ENCODE data around the gene ZFYVE27. TPM values are rescaled to one million over a fixed set of nuclear protein-coding genes. Genes with fewer than 3 reads are reported as not detected.

The ZFYVE27 gene
- total and polyA plus RNA-seq, 7 experiments from 2014 or later = 31.0 to 68.8 (median 54.7) TPM

- Mint-ChIP-seq H3K4me3 (no peak overlapping the region), H3K27ac (peak overlapping the region in 2 of 9 donors; percentile 21 to 59), H3K27me3 (no peaks in the 10 kb centered on the region), H3K9me3 (no peaks in the 10 kb centered on the region), H3K4me1 (peaks cover 0 to 6% (median 0%) of the 10 kb centered on the region in 7 donors), H3K36me3 (peaks cover 0 to 50% (median 8%) of the 10 kb centered on the region in 5 donors)
- Histone ChIP-seq H3K4me3 (ENCODE audit: low read length) (no peak overlapping the region), H3K4me1 (ENCODE audit: control insufficient read depth in 2 of 2, insufficient read depth in 2 of 2, low read length in 2 of 2) (no peaks in the 10 kb centered on the region), H3K36me3 (ENCODE audit: control insufficient read depth in 2 of 3, insufficient read depth in 3 of 3, low read length in 3 of 3) (peaks cover 4 to 65% (median 10%) of the 10 kb centered on the region in 3 experiments), H3K9me3 (ENCODE audit: control insufficient read depth in 2 of 3, low read length in 3 of 3) (no peaks in the 10 kb centered on the region), H3K27ac (ENCODE audit: low read depth, low read length) (no peak overlapping the region), H3K27me3 (ENCODE audit: control insufficient read depth in 2 of 2, insufficient read depth in 2 of 2, low read length in 2 of 2) (no peaks in the 10 kb centered on the region)
- ChIA-PET CTCF (interaction anchor here (0.6 to 4.5 kb wide), 9 partner anchors 18 to 399 kb away, joined by 3 to 33 read pairs (median 3); no protein-coding TSS in a partner anchor), POLR2A (interaction anchor here (0.7 to 1.4 kb wide), 3 partner anchors 19 to 110 kb away, joined by 3 read pairs; partner anchors contain the start of gene ZFYVE27)
- ATAC-seq = no peak
- intact Hi-C loops (cut with micrococcal nuclease) = loop anchor here (1.0 to 10.0 kb wide), 4 partner anchors 32 to 285 kb away; no protein-coding TSS in a partner anchor
- DNase-seq = no peak
These were observed 23.0 kb downstream of the ZFYVE27 start for GRCh38 chr10:97759946-97760345.

- no peak for DNase-seq
- Histone ChIP-seq H3K27ac (ENCODE audit: low read depth, low read length) (no peak overlapping the region), H3K4me3 (ENCODE audit: low read length) (no peak overlapping the region), H3K36me3 (ENCODE audit: control insufficient read depth in 2 of 3, insufficient read depth in 3 of 3, low read length in 3 of 3) (peaks cover 0 to 58% (median 9%) of the 10 kb centered on the region in 3 experiments), H3K4me1 (ENCODE audit: control insufficient read depth in 2 of 2, insufficient read depth in 2 of 2, low read length in 2 of 2) (no peaks in the 10 kb centered on the region), H3K27me3 (ENCODE audit: control insufficient read depth in 2 of 2, insufficient read depth in 2 of 2, low read length in 2 of 2) (no peaks in the 10 kb centered on the region), H3K9me3 (ENCODE audit: control insufficient read depth in 2 of 3, low read length in 3 of 3) (no peaks in the 10 kb centered on the region)
- Mint-ChIP-seq H3K4me3 (no peak overlapping the region), H3K36me3 (peaks cover 0 to 45% (median 5%) of the 10 kb centered on the region in 5 donors), H3K9me3 (no peaks in the 10 kb centered on the region), H3K27ac (peak overlapping the region in 3 of 9 donors; percentile 21 to 59 (median 57)), H3K27me3 (no peaks in the 10 kb centered on the region), H3K4me1 (peaks cover 0 to 6% (median 0%) of the 10 kb centered on the region in 7 donors)
- ChIA-PET CTCF (interaction anchor here (0.5 to 4.5 kb wide), 13 partner anchors 10 to 399 kb away, joined by 3 to 33 read pairs (median 3); no protein-coding TSS in a partner anchor), POLR2A (interaction anchor here (0.7 to 1.4 kb wide), 3 partner anchors 19 to 109 kb away, joined by 3 read pairs; partner anchors contain the start of gene ZFYVE27)
- ATAC-seq = no peak
- intact Hi-C loops (cut with micrococcal nuclease) = loop anchor here in 1 of 2 donors (10.0 kb wide), 1 partner anchor 264 kb away; no protein-coding TSS in a partner anchor
These were observed 23.7 kb downstream of the ZFYVE27 start for GRCh38 chr10:97760461-97761257.

DNA sequence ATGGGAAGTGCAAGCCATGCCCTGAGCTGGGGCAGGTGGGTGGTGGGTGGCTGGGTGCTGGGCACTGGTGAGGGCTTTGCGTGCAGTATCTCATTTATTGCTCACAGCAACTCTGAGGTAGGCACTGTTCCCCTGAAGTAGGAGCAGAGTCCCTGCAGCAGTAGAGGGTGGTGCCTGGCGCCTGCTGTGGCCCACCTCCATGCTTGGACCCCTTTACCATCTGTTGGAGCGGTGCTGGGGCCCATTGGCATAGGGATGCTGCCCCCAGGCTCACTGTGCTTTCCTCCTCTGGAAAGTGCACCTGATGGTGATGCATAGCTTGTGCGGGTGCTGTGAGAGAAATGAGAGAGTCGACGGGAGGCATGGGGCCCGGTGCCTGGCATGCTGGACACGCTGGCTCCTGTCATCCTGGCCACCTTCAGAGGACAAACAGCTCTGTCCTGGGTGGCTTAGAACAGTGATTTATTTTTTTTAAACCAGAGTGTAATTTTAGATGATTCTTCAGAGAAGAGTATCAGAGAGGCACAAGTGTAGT is 24.5 kb downstream of the ZFYVE27 start:
- POLR2A ChIA-PET = no interaction called here

DNA sequence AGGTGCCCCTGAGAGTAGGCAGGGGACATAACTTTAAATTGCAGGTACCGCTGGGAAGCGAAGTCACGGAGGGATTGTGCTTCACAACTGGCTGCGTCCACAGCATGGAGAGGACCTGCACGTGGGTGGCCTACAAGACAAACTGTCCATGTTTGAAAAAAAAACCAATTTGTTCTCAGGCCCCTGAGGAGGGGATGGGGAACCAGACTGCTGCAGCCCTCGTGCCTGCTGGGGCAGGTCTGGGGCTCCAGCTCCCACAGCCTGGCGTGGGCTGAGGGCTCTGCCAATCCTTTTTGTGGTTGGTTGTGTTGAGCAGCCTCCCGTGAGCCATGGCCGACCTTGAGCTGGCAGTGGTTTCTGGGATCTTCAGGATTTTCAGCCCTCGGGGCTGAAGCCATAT is 25.1 kb downstream of the ZFYVE27 start:
- intact Hi-C loops (cut with micrococcal nuclease) = loop anchor here in 1 of 2 donors (10.0 kb wide), 1 partner anchor 263 kb away; no protein-coding TSS in a partner anchor
- Mint-ChIP-seq H3K36me3 (peaks cover 0 to 46% (median 5%) of the 10 kb centered on the region in 5 donors), H3K9me3 (no peaks in the 10 kb centered on the region), H3K27me3 (no peaks in the 10 kb centered on the region), H3K4me1 (peaks cover 0 to 6% (median 0%) of the 10 kb centered on the region in 7 donors), H3K27ac (no peak overlapping the region), H3K4me3 (no peak overlapping the region)
- ChIA-PET POLR2A (no interaction called here), CTCF (interaction anchor here (1.1 to 4.5 kb wide), 4 partner anchors 19 to 107 kb away, joined by 3 to 33 read pairs (median 5); no protein-coding TSS in a partner anchor)
- Histone ChIP-seq H3K4me3 (ENCODE audit: low read length) (no peak overlapping the region), H3K9me3 (ENCODE audit: control insufficient read depth in 2 of 3, low read length in 3 of 3) (no peaks in the 10 kb centered on the region), H3K27ac (ENCODE audit: low read depth, low read length) (no peak overlapping the region), H3K36me3 (ENCODE audit: control insufficient read depth in 2 of 3, insufficient read depth in 3 of 3, low read length in 3 of 3) (peaks cover 0 to 44% (median 8%) of the 10 kb centered on the region in 3 experiments), H3K27me3 (ENCODE audit: control insufficient read depth in 2 of 2, insufficient read depth in 2 of 2, low read length in 2 of 2) (no peaks in the 10 kb centered on the region), H3K4me1 (ENCODE audit: control insufficient read depth in 2 of 2, insufficient read depth in 2 of 2, low read length in 2 of 2) (no peaks in the 10 kb centered on the region)
- ATAC-seq (no peak), DNase-seq (no peak)

More for the DNA sequence above, 24.5 kb downstream of the ZFYVE27 start:
- intact Hi-C loops (cut with micrococcal nuclease) = loop anchor here in 1 of 2 donors (10.0 kb wide), 1 partner anchor 263 kb away; no protein-coding TSS in a partner anchor
- CTCF ChIA-PET = interaction anchor here (0.5 to 4.5 kb wide), 6 partner anchors 11 to 110 kb away, joined by 3 to 33 read pairs (median 6); no protein-coding TSS in a partner anchor
- Mint-ChIP-seq H3K27me3 (no peaks in the 10 kb centered on the region), H3K27ac (peak overlapping the region in 2 of 9 donors; percentile 57 to 78), H3K4me3 (no peak overlapping the region), H3K9me3 (no peaks in the 10 kb centered on the region), H3K4me1 (peaks cover 0 to 6% (median 0%) of the 10 kb centered on the region in 7 donors), H3K36me3 (peaks cover 0 to 51% (median 5%) of the 10 kb centered on the region in 5 donors)
- H3K27ac ChIP-seq (ENCODE audit: low read depth, low read length) = no peak overlapping the region
- H3K36me3 ChIP-seq (ENCODE audit: control insufficient read depth in 2 of 3, insufficient read depth in 3 of 3, low read length in 3 of 3) = peaks cover 0 to 50% (median 8%) of the 10 kb centered on the region in 3 experiments
- no peak for ATAC-seq
- no peaks in the 10 kb centered on the region for H3K27me3 ChIP-seq (ENCODE audit: control insufficient read depth in 2 of 2, insufficient read depth in 2 of 2, low read length in 2 of 2)
- DNase-seq = no peak
- H3K4me3 ChIP-seq (ENCODE audit: low read length) = no peak overlapping the region
- no peaks in the 10 kb centered on the region for H3K9me3 ChIP-seq (ENCODE audit: control insufficient read depth in 2 of 3, low read length in 3 of 3)
- H3K4me1 ChIP-seq (ENCODE audit: control insufficient read depth in 2 of 2, insufficient read depth in 2 of 2, low read length in 2 of 2) = no peaks in the 10 kb centered on the region

- H3K4me3 ChIP-seq (ENCODE audit: low read length) = no peak overlapping the region
- H3K27me3 ChIP-seq (ENCODE audit: control insufficient read depth in 2 of 2, insufficient read depth in 2 of 2, low read length in 2 of 2) = no peaks in the 10 kb centered on the region
- peaks cover 0 to 42% (median 6%) of the 10 kb centered on the region in 5 donors for H3K36me3 Mint-ChIP-seq
- DNase-seq (no peak), ATAC-seq (no peak)
- H3K9me3 ChIP-seq (ENCODE audit: control insufficient read depth in 2 of 3, low read length in 3 of 3) = no peaks in the 10 kb centered on the region
- H3K4me3 Mint-ChIP-seq = no peak overlapping the region
- intact Hi-C loops (cut with micrococcal nuclease) = loop anchor here in 1 of 2 donors (10.0 kb wide), 1 partner anchor 262 kb away; no protein-coding TSS in a partner anchor
- peaks cover 0 to 6% (median 0%) of the 10 kb centered on the region in 7 donors for H3K4me1 Mint-ChIP-seq
- H3K9me3 Mint-ChIP-seq = no peaks in the 10 kb centered on the region
- CTCF ChIA-PET = interaction anchor here (1.1 to 4.5 kb wide), 4 partner anchors 18 to 106 kb away, joined by 3 to 33 read pairs (median 5); no protein-coding TSS in a partner anchor
- peaks cover 0 to 37% (median 8%) of the 10 kb centered on the region in 3 experiments for H3K36me3 ChIP-seq (ENCODE audit: control insufficient read depth in 2 of 3, insufficient read depth in 3 of 3, low read length in 3 of 3)
- POLR2A ChIA-PET = no interaction called here
- no peak overlapping the region for H3K27ac Mint-ChIP-seq
- H3K27me3 Mint-ChIP-seq = no peaks in the 10 kb centered on the region
- no peak overlapping the region for H3K27ac ChIP-seq (ENCODE audit: low read depth, low read length)
- H3K4me1 ChIP-seq (ENCODE audit: control insufficient read depth in 2 of 2, insufficient read depth in 2 of 2, low read length in 2 of 2) = no peaks in the 10 kb centered on the region
These were observed 25.9 kb downstream of the ZFYVE27 start for GRCh38 chr10:97762816-97763215.

- Histone ChIP-seq H3K27me3 (ENCODE audit: control insufficient read depth in 2 of 2, insufficient read depth in 2 of 2, low read length in 2 of 2) (no peaks in the 10 kb centered on the region), H3K36me3 (ENCODE audit: control insufficient read depth in 2 of 3, insufficient read depth in 3 of 3, low read length in 3 of 3) (peaks cover 0 to 37% (median 8%) of the 10 kb centered on the region in 3 experiments), H3K4me1 (ENCODE audit: control insufficient read depth in 2 of 2, insufficient read depth in 2 of 2, low read length in 2 of 2) (no peaks in the 10 kb centered on the region), H3K9me3 (ENCODE audit: control insufficient read depth in 2 of 3, low read length in 3 of 3) (no peaks in the 10 kb centered on the region), H3K4me3 (ENCODE audit: low read length) (no peak overlapping the region), H3K27ac (ENCODE audit: low read depth, low read length) (no peak overlapping the region)
- DNase-seq = no peak
- peaks cover 0 to 43% (median 11%) of the 10 kb centered on the region in 5 donors for H3K36me3 Mint-ChIP-seq
- CTCF ChIA-PET = interaction anchor here (4.5 kb wide), 1 partner anchor 106 kb away, joined by 33 read pairs; no protein-coding TSS in a partner anchor
- POLR2A ChIA-PET = interaction anchor here (0.7 kb wide), 2 partner anchors 18 to 106 kb away, joined by 3 read pairs; no protein-coding TSS in a partner anchor
- H3K4me1 Mint-ChIP-seq = peaks cover 0 to 7% (median 0%) of the 10 kb centered on the region in 7 donors
- H3K4me3 Mint-ChIP-seq = no peak overlapping the region
- H3K27me3 Mint-ChIP-seq = peaks cover 0 to 5% (median 0%) of the 10 kb centered on the region in 5 donors
- H3K9me3 Mint-ChIP-seq = peaks cover 0 to 2% (median 0%) of the 10 kb centered on the region in 11 donors
- intact Hi-C loops (cut with micrococcal nuclease) = loop anchor here in 1 of 2 donors (10.0 kb wide), 1 partner anchor 261 kb away; no protein-coding TSS in a partner anchor
- H3K27ac Mint-ChIP-seq = no peak overlapping the region
- ATAC-seq = no peak
These were observed 26.5 kb downstream of the ZFYVE27 start for GRCh38 chr10:97763411-97763810.
